ENCODE measurements around the gene FOXR1. TPM values are rescaled to one million over a fixed set of nuclear protein-coding genes. Genes with fewer than 3 reads are reported as not detected.

The FOXR1 gene
- total and polyA plus RNA-seq, 2 of the 8 experiments (the other 6 are each of a cell fraction or from before 2014, with no cell fraction given) = not detected

- Histone ChIP-seq H3K27ac (ENCODE audit: low read depth, low read length) (peak overlapping the region; percentile 68; the same call in 1 of the 2 replicates), H2BK12ac (ENCODE audit: low read depth, low read length) (peak overlapping the region; percentile 80; the same call in 1 of the 2 replicates), H3K36me3 (ENCODE audit: control insufficient read depth in 2 of 4, insufficient read depth in 4 of 4, low read length in 3 of 4) (no peaks in the 10 kb centered on the region), H2BK5ac (ENCODE audit: low read depth, low read length) (peak overlapping the region; percentile 95; the same call in 1 of the 2 replicates), H3K9ac (replicated peaks in 1 of 4; ENCODE audit: extremely low read depth in 1 of 4, low read depth in 3 of 4, low read length in 3 of 4) (peak overlapping the region in 2 of 4 experiments; percentile 35 to 50; a peak in 3 of 7 replicates), H3K4ac (replicated peaks; ENCODE audit: insufficient read length, low read depth, low read length) (peak overlapping the region; percentile 98), H4K8ac (ENCODE audit: extremely low read depth, insufficient read depth, low read length) (no peak overlapping the region; the same call in 1 of the 2 replicates), H3K9me3 (ENCODE audit: insufficient read depth in 2 of 2, low read depth in 1 of 2, low read length in 1 of 2) (no peaks in the 10 kb centered on the region), H3K4me2 (ENCODE audit: insufficient read depth in 1 of 2, low read depth in 2 of 2, low read length in 2 of 2) (peak overlapping the region; percentile 57 to 95), H2BK120ac (replicated peaks; ENCODE audit: low read depth, low read length) (peak overlapping the region; percentile 81), H3K14ac (ENCODE audit: insufficient read length) (no peak overlapping the region), H4K5ac (ENCODE audit: insufficient read length, low read depth, low read length) (peak overlapping the region; percentile 78), H3K23ac (ENCODE audit: insufficient read length) (no peak overlapping the region), H4K91ac (replicated peaks; ENCODE audit: insufficient read length, low read length) (peak overlapping the region; percentile 98), H3K4me1 (replicated peaks in 1 of 4; ENCODE audit: control insufficient read depth in 3 of 4, insufficient read depth in 4 of 4, low read length in 3 of 4) (peaks cover 0 to 19% (median 10%) of the 10 kb centered on the region in 4 experiments; a peak in 6 of 7 replicates), H2AK5ac (ENCODE audit: low read depth, low read length) (no peak overlapping the region), H3K27me3 (replicated peaks in 1 of 4; ENCODE audit: control insufficient read depth in 3 of 4, extremely low read depth in 1 of 4, insufficient read depth in 3 of 4, low read length in 3 of 4) (peaks cover 0 to 6% (median 0%) of the 10 kb centered on the region in 4 experiments; a peak in 3 of 7 replicates), H3K56ac (replicated peaks; ENCODE audit: insufficient read length, low read depth, low read length) (peak overlapping the region; percentile 93), H3K23me2 (ENCODE audit: low read depth, low read length) (peaks cover 6% of the 10 kb centered on the region), H2AFZ (ENCODE audit: low read length) (0 out of 2 replicates have a peak overlapping the region, but pooled peaks have one; percentile 54), H3K18ac (ENCODE audit: extremely low read depth, low read length) (peak overlapping the region; percentile 99; the same call in 1 of the 2 replicates), H2BK20ac (ENCODE audit: low read length) (no peak overlapping the region), H2BK15ac (ENCODE audit: low read length) (peak overlapping the region; percentile 95; the same call in 1 of the 2 replicates), H3K79me2 (ENCODE audit: control insufficient read depth in 1 of 2, insufficient read depth in 2 of 2, low read length in 2 of 2) (peaks cover under 1 to 2% of the 10 kb centered on the region in 2 experiments; a peak in 3 of 4 replicates), H3K4me3 (ENCODE audit: extremely low read depth in 1 of 4, insufficient read depth in 2 of 4, low read depth in 3 of 4, low read length in 4 of 4) (peak overlapping the region; percentile 68 to 95 (median 80)), H4K20me1 (replicated peaks in 1 of 2; ENCODE audit: control insufficient read depth in 1 of 2, insufficient read depth in 2 of 2, low read length in 2 of 2) (peaks cover 0 to under 1% of the 10 kb centered on the region in 2 experiments), H3K79me1 (ENCODE audit: low read depth, low read length) (no peaks in the 10 kb centered on the region)
- ChIA-PET CTCF (ENCODE audit: partially characterized antibody) (interaction anchor here (0.6 to 7.3 kb wide), 24 partner anchors 10 to 369 kb away, joined by 3 to 100 read pairs (median 3); partner anchors contain the start of genes DDX6 and UPK2), POLR2A (ENCODE audit: partially characterized antibody) (interaction anchor here (0.9 to 3.4 kb wide), 14 partner anchors 9 to 269 kb away, joined by 3 to 12 read pairs (median 5); partner anchors contain the start of genes CENATAC, DDX6 and UPK2)
- 3% methylated on average over 20 of the region's 20 CpGs; no CpG with 5 or more reads in 1 of the 2 experiments for WGBS, 2 experiments (ENCODE audit: extremely low coverage in 1 of 2, insufficient coverage in 1 of 2, insufficient read length in 1 of 2, insufficient replicate concordance in 2 of 2, low coverage in 1 of 2, low lambda C conversion rate in 2 of 2, missing lambda C conversion rate in 1 of 2)
- DNase-seq (ENCODE audit: low read depth in 1 of 2, low spot score in 2 of 2) (peak; percentile 97 to 99), FAIRE-seq (peak; percentile 84)
- no peak for TF ChIP-seq SUZ12 (IDR thresholded peaks at IDR 0.05; ENCODE audit: low read length)
- TF ChIP-seq CHD2 (IDR thresholded peaks at IDR 0.05; ENCODE audit: low read length) = peak; percentile 52
- no peak for TF ChIP-seq KDM5A (IDR thresholded peaks at IDR 0.05; ENCODE audit: low read length)
- TF ChIP-seq YY1 (IDR thresholded peaks at IDR 0.05; ENCODE audit: low read depth, low read length) = peak; percentile 82
- no peak for TF ChIP-seq FOSL1 (IDR thresholded peaks at IDR 0.05; ENCODE audit: insufficient read depth, low read depth, low read length)
- no peak for TF ChIP-seq ZNF274 (IDR thresholded peaks at IDR 0.05; ENCODE audit: borderline replicate concordance, extremely low read depth, low read length)
- TF ChIP-seq MAX (IDR thresholded peaks at IDR 0.05) = peak; percentile 71
- peak; percentile 46 for TF ChIP-seq KDM4A (IDR thresholded peaks at IDR 0.05; ENCODE audit: low read depth, low read length, severe bottlenecking)
- TF ChIP-seq PHF8 (conservative IDR thresholded peaks at IDR 0.05; ENCODE audit: low read depth, low read length) = no peak
- peak; percentile 70 for TF ChIP-seq CREB1 (IDR thresholded peaks at IDR 0.05)
- TF ChIP-seq SP4 (IDR thresholded peaks at IDR 0.05; ENCODE audit: low read length) = peak; percentile 84; the same call in 1 of the 2 replicates
Measured at GRCh38 chr11:118930094-118930712, 41.4 kb upstream of the FOXR1 start.

Measured in H1 (cell line).